Tibial nerve (tissue), 4 donors: ENCODE data around the gene CNGB1.

ENCODE experiments used
- CTCF ChIP-seq, 5 experiments: fragments of 200-600 bp in 3 of 5; fragments of 450-650 bp in 2 of 5; sonication (generic) in 3 of 5; IDR thresholded peaks; one replicate each; pipeline ENCODE4 v1.5.1; 2016 to 2019; ENCODE audit warnings: antibody characterized with exemption in 5 of 5, mild to moderate bottlenecking in 3 of 5, moderate library complexity in 2 of 5
- EP300 ChIP-seq, 2 donors: sonication (generic); formaldehyde crosslinking; IDR thresholded peaks; one replicate each; pipeline ENCODE4 v1.6.1; 2017; ENCODE audit warnings: antibody characterized with exemption in 2 of 2, mild to moderate bottlenecking in 1 of 2
- POLR2A ChIP-seq, 2 donors: fragments of 450-650 bp; IDR thresholded peaks; one replicate each; pipeline ENCODE4 v1.6.1; 2017; ENCODE audit warnings: antibody characterized with exemption in 2 of 2, mild to moderate bottlenecking in 2 of 2, moderate library complexity in 2 of 2

DNA sequence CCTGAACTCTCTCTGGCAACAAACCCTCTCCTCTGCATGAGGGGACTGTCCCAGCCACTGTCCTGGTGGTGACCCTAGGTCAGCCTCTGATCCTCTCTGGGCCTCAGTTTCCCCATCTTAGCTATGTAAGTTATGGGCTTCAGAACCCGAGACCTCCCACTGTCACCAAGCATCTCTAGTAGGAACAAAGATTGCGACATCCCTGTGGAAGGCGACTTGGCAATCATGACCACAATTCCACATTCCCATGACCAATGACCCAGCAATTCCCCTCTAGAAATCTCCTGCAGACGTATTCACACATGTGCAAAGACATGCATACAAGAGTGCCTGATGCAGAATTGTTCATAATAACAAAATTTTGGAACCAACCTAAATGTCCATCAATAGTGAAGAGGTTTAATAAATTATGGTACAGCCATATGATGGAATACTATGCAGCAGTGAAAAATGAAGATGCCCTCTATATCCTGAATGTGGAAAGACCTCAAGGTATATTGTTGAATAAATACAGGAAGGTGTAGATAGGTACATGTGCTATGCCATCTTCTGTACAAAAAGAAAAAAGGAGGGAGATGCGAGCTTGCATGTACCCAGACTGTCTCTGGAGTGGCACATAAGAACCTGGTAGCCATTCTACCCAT lies 21.2 kb downstream of the CNGB1 start:
- TF ChIP-seq CTCF (IDR thresholded peaks at IDR 0.05) (no peak), POLR2A (IDR thresholded peaks at IDR 0.05) (no peak), EP300 (IDR thresholded peaks at IDR 0.05) (no peak)
